ENCODE results near the gene BICRAL. TPM values are rescaled to one million over a fixed set of nuclear protein-coding genes. Genes with fewer than 3 reads are reported as not detected.

Gene BICRAL
- total and polyA plus RNA-seq, 2 donors (not counting 3 experiments of a cell fraction or from before 2014, with no cell fraction given), result 5.6 to 6.8 TPM

- Histone ChIP-seq H3K36me3 (ENCODE audit: control insufficient read depth in 2 of 2, extremely low read depth in 1 of 2, insufficient read depth in 2 of 2, low read length in 2 of 2) (no peaks in the 10 kb centered on the region), H3K4me2 (ENCODE audit: insufficient read depth, low read length) (peak overlapping the region; percentile 93), H3K27ac (ENCODE audit: insufficient read depth, low read depth, low read length) (peak overlapping the region; percentile 99), H3K4me3 (replicated peaks in 1 of 3; ENCODE audit: insufficient read depth in 1 of 3, low read depth in 1 of 3, low read length in 3 of 3) (peak overlapping the region; percentile 87 to 98 (median 94)), H2AFZ (ENCODE audit: low read depth, low read length) (no peak overlapping the region), H3K79me2 (ENCODE audit: control insufficient read depth, insufficient read depth, low read length) (peaks cover 43% of the 10 kb centered on the region), H4K20me1 (replicated peaks; ENCODE audit: control insufficient read depth, extremely low read depth, insufficient read depth, low read length) (no peaks in the 10 kb centered on the region), H3K9me3 (replicated peaks; ENCODE audit: control insufficient read depth, insufficient read depth, low read length) (no peaks in the 10 kb centered on the region), H3K9ac (replicated peaks; ENCODE audit: extremely low read depth, insufficient read depth, low read length) (peak overlapping the region; percentile 100), H3K4me1 (ENCODE audit: control insufficient read depth, extremely low read depth, insufficient read depth, low read length) (peaks cover 16% of the 10 kb centered on the region), H3K27me3 (ENCODE audit: control insufficient read depth in 2 of 2, insufficient read depth in 2 of 2, low read length in 2 of 2) (no peaks in the 10 kb centered on the region), H3K9me1 (replicated peaks; ENCODE audit: control insufficient read depth, extremely low read depth, insufficient read depth, low read length) (no peaks in the 10 kb centered on the region)
- DNase-seq (ENCODE audit: low read depth, low spot score) (peak; percentile 95), FAIRE-seq (peak; percentile 85)
- TF ChIP-seq POLR2A (IDR thresholded peaks at IDR 0.05; ENCODE audit: low read depth, low read length) (peak; percentile 59), FOS (IDR thresholded peaks at IDR 0.05; ENCODE audit: borderline replicate concordance, insufficient read depth, low read length) (peak; percentile 61), JUN (IDR thresholded peaks at IDR 0.05; ENCODE audit: borderline replicate concordance, insufficient read depth, insufficient read length, low read depth) (no peak), MAX (IDR thresholded peaks at IDR 0.05; ENCODE audit: insufficient read depth, insufficient read length) (no peak), MYC (IDR thresholded peaks at IDR 0.05; ENCODE audit: low read depth, low read length) (no peak), GATA2 (IDR thresholded peaks at IDR 0.05; ENCODE audit: insufficient read depth, insufficient read length, low read depth, low read length) (no peak), EZH2 (IDR thresholded peaks at IDR 0.05; ENCODE audit: borderline replicate concordance, low read depth, low read length, severe bottlenecking) (no peak), CTCF (IDR thresholded peaks at IDR 0.05; ENCODE audit: extremely low read depth in 1 of 2, insufficient read depth in 1 of 2, low read depth in 1 of 2, low read length in 2 of 2) (no peak), POLR2AphosphoS5 (IDR thresholded peaks at IDR 0.05; ENCODE audit: insufficient read depth, low read depth, low read length) (peak; percentile 91)
- ChIA-PET POLR2A (interaction anchor here (0.6 to 2.1 kb wide), 9 partner anchors 8 to 201 kb away, joined by 3 to 39 read pairs (median 7); partner anchors contain the start of genes RPL7L1 and TBCC), CTCF (interaction anchor here (0.9 to 2.7 kb wide), 9 partner anchors 8 to 121 kb away, joined by 3 to 19 read pairs (median 3); partner anchors contain the start of genes RPL7L1 and TBCC)
- no TSS peak for BruUV-seq (replicated peaks)
- intact Hi-C loops (cut with micrococcal nuclease) (loop anchor here (1.0 kb wide), 5 partner anchors 18 to 218 kb away; partner anchors contain the start of genes RPL7L1, TBCC and UBR2), dilution Hi-C loops (cut with MboI; ENCODE audit: extremely low pct_ligation_motif_present, low sequenced_read_pairs) (no loop called here)
Measured at GRCh38 chr6:42782689-42783176, 881 bp downstream of the BICRAL start.

Measured in endothelial cell of umbilical vein (primary cell).